ENCODE data around the gene AZU1. TPM values are rescaled to one million over a fixed set of nuclear protein-coding genes. Genes with fewer than 3 reads are reported as not detected.

AZU1 gene
- total RNA-seq, 4 donors from 2014 or later = 0.40 TPM; not detected in 3

GRCh38 chr19:804419-805165 lies 23.0 kb upstream of the AZU1 start:
- Histone ChIP-seq H3K27me3 (no peaks in the 10 kb centered on the region), H3K4me3 (no peak overlapping the region), H3K4me1 (peaks cover 5 to 74% (median 41%) of the 10 kb centered on the region in 3 donors), H3K36me3 (peaks cover 0 to 79% of the 10 kb centered on the region in 2 donors), H3K9me3 (no peaks in the 10 kb centered on the region), H3K27ac (peak overlapping the region in 1 of 4 donors; percentile 0)
- no peak for ATAC-seq
- TF ChIP-seq EP300 (IDR thresholded peaks at IDR 0.05) (no peak), POLR2AphosphoS5 (IDR thresholded peaks at IDR 0.05) (no peak), POLR2A (IDR thresholded peaks at IDR 0.05) (no peak), CTCF (IDR thresholded peaks at IDR 0.05) (no peak)
- no CpG with 5 or more reads among the region's 53 CpGs for WGBS, 2 donors (ENCODE audit: low coverage in 1 of 2)

DNA sequence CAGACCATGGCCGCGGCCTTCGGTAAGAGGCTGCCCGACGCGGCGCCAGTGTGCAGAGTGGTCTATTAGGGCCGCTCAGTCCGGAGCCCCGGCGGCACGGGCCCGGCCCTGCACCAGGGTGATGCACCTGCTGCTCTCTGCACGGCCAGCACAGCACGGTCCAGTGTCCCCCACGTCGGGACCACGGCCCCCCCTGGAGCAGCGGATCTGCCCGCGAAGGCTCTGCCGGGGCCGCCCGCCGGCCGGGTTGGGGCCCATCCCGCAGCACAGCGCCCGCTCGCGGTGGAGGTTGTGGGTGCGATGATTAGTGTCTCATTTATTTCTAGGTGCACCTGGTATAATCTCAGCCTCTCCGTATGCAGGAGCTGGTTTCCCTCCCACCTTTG lies 22.5 kb upstream of the AZU1 start:
- ATAC-seq = no peak
- Histone ChIP-seq H3K9me3 (no peaks in the 10 kb centered on the region), H3K4me1 (peaks cover 5 to 68% (median 35%) of the 10 kb centered on the region in 3 donors), H3K36me3 (peaks cover 0 to 81% of the 10 kb centered on the region in 2 donors), H3K27ac (no peak overlapping the region), H3K27me3 (no peaks in the 10 kb centered on the region), H3K4me3 (no peak overlapping the region)
- TF ChIP-seq POLR2A (IDR thresholded peaks at IDR 0.05) (no peak), POLR2AphosphoS5 (IDR thresholded peaks at IDR 0.05) (no peak), CTCF (IDR thresholded peaks at IDR 0.05) (no peak), EP300 (IDR thresholded peaks at IDR 0.05) (no peak)
- WGBS, 2 donors (ENCODE audit: low coverage in 1 of 2) = no CpG with 5 or more reads among the region's 33 CpGs

DNA sequence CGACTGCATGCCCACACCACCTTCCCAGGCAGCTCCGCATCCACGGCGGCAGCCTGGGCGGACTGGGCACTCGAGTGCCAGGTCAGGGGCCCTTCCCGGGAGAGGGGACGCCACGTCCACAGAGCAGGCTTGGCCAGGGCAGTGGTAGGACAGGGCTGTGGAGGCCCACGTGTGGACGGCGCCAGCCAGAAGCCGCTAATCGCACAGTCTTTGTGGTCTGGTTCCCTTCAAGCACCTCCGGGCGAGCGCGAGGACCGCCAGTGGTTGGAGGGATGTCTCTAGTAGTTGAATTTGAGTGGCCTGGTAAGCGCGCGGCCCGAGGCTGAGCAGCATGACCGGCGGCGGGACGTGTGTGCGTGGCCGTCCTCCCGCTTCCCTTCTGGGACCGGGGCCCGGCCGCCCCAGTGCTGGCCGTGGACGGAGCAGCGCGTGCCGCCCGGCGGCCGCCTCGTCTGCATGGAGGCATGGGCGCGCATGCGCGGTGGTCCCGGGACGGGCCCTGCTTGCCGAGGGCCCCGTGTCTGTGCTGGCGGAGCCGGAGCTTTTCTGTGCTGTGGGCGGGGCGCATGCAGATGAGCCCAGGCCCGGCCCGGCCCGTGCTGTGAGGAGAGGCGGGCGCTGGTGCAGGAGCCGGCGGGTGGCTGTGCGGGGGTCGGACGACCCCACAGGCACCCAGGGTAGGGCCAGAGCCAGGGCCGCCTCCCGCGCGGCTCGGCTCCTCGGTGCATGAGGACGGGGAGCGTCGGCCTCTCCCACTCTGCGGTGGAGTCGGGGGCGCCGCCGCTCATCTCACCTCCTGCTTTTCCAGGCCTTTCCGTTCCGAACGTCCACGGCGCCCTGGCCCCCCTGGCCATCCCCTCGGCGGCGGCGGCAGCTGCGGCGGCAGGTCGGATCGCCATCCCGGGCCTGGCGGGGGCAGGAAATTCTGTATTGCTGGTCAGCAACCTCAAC lies 21.8 kb upstream of the AZU1 start:
- Histone ChIP-seq H3K27me3 (no peaks in the 10 kb centered on the region), H3K4me1 (peaks cover 1 to 61% (median 28%) of the 10 kb centered on the region in 3 donors), H3K4me3 (no peak overlapping the region), H3K36me3 (peaks cover under 1 to 81% of the 10 kb centered on the region in 2 donors), H3K27ac (no peak overlapping the region), H3K9me3 (no peaks in the 10 kb centered on the region)
- no peak for TF ChIP-seq EP300 (IDR thresholded peaks at IDR 0.05)
- TF ChIP-seq POLR2AphosphoS5 (IDR thresholded peaks at IDR 0.05) = no peak
- TF ChIP-seq POLR2A (IDR thresholded peaks at IDR 0.05) = no peak
- no peak for TF ChIP-seq CTCF (IDR thresholded peaks at IDR 0.05)
- no peak for ATAC-seq
- WGBS, 2 donors (ENCODE audit: low coverage in 1 of 2) = 76% methylated on average over 5 of the region's 93 CpGs; no CpG with 5 or more reads in 1 of the 2 donors

DNA sequence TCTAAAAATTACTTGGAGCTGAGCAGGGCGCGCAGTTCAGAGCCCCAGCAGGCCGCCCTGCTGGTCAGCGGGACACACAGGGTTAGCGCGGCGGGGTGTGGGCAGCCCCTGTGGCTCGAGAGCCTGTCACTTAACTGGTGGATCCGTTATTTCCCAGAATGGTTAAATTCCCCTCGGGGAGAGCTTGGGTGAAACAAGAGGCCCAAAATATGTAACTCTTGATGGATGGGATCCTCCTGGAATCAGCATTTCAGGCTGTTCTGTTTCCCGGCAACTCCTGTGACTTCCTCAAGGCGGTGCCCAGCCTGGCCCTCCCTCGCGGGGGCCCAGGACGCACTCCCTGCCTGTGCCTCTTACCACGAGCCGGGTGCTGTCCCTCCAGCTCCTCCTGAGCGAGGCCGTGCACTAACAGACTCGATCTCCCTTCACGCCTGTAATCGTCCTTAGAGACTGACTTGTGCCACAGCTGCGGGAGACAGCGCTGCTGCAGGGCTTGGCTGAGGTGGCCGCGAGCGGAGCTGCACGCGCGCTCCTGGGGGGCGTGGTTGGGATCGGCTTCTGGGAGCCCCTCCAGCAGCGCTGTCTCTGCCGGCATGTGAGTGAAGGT lies 20.7 kb upstream of the AZU1 start:
- H3K9me3 ChIP-seq = no peaks in the 10 kb centered on the region
- H3K4me1 ChIP-seq = peaks cover 0 to 50% (median 18%) of the 10 kb centered on the region in 3 donors
- no peak overlapping the region for H3K27ac ChIP-seq
- no peak for TF ChIP-seq EP300 (IDR thresholded peaks at IDR 0.05)
- TF ChIP-seq CTCF (IDR thresholded peaks at IDR 0.05) = no peak
- TF ChIP-seq POLR2AphosphoS5 (IDR thresholded peaks at IDR 0.05) = no peak
- TF ChIP-seq POLR2A (IDR thresholded peaks at IDR 0.05) = no peak
- no peak for ATAC-seq
- no peaks in the 10 kb centered on the region for H3K27me3 ChIP-seq
- no peak overlapping the region for H3K4me3 ChIP-seq
- peaks cover 4 to 87% of the 10 kb centered on the region in 2 donors for H3K36me3 ChIP-seq
- 80 to 90% methylated on average over 8 to 11 of the region's 34 CpGs for WGBS, 2 donors (ENCODE audit: low coverage in 1 of 2)

Data from gastroesophageal sphincter (tissue), 4 donors.